GM23338 (cell line): ENCODE results near the gene NXPH4. TPM values are rescaled to one million over a fixed set of nuclear protein-coding genes. Genes with fewer than 3 reads are reported as not detected.

Experiments
- ATAC-seq: fragments of 200-7000 bp; cut with Tn5 transposase; 3 replicates; pipeline ENCODE4 v1.9.1; 2020
- DNase-seq: peaks from one replicate; pipeline ENCODE4 v3.0.0-alpha.2; 2015; ENCODE audit warnings: low spot score
- H2AFZ ChIP-seq: fragments of 200-600 bp; sonication (generic); 2 replicates; pipeline ENCODE4 v1.8.0; 2016; ENCODE audit warnings: antibody characterized with exemption, mild to moderate bottlenecking, moderate library complexity
- H3F3A ChIP-seq: fragments of 200-600 bp; sonication (generic); replicated peaks from 2 replicates; pipeline ENCODE4 v1.8.0; 2017; ENCODE audit warnings: antibody characterized with exemption, mixed run types, low read depth
- H3K27ac ChIP-seq: fragments of 200-600 bp; sonication (generic); 2 replicates; pipeline ENCODE4 v1.6.1; 2016; ENCODE audit warnings: low read depth
- H3K27me3 ChIP-seq: fragments of 200-600 bp; sonication (generic); 2 replicates; pipeline ENCODE4 v1.8.0; 2016; ENCODE audit warnings: mild to moderate bottlenecking, mixed run types, moderate library complexity; ENCODE audit not compliant: insufficient read depth
- H3K36me3 ChIP-seq: fragments of 200-600 bp; sonication (generic); 2 replicates; pipeline ENCODE4 v1.8.0; 2016; ENCODE audit warnings: mild to moderate bottlenecking; ENCODE audit not compliant: insufficient read depth
- H3K4me1 ChIP-seq: fragments of 200-600 bp; sonication (generic); 2 replicates; pipeline ENCODE4 v1.8.0; 2016; ENCODE audit warnings: mild to moderate bottlenecking, moderate library complexity; ENCODE audit not compliant: insufficient read depth
- H3K4me2 ChIP-seq: fragments of 200-600 bp; sonication (generic); 2 replicates; pipeline ENCODE4 v1.7.1; 2017; ENCODE audit warnings: mixed run types
- H3K4me3 ChIP-seq: fragments of 200-600 bp; sonication (generic); 2 replicates; pipeline ENCODE4 v1.6.1; 2016; ENCODE audit warnings: mixed run types
- H3K79me2 ChIP-seq: fragments of 200-600 bp; sonication (generic); replicated peaks from 2 replicates; pipeline ENCODE4 v1.8.0; 2017; ENCODE audit warnings: mild to moderate bottlenecking; ENCODE audit not compliant: insufficient read depth
- H3K9me2 ChIP-seq: fragments of 200-600 bp; sonication (generic); 2 replicates; pipeline ENCODE4 v1.8.0; 2017; ENCODE audit not compliant: insufficient read depth
- H4K20me1 ChIP-seq: fragments of 200-600 bp; sonication (generic); replicated peaks from 2 replicates; pipeline ENCODE4 v1.8.0; 2017; ENCODE audit warnings: mild to moderate bottlenecking; ENCODE audit not compliant: insufficient read depth
- H3K27ac Mint-ChIP-seq: 2 replicates; pipeline ENCODE4 v1.8.0; 2020; ENCODE audit warnings: inconsistent platforms, mild to moderate bottlenecking, moderate library complexity, mixed read lengths
- H3K27me3 Mint-ChIP-seq: 3 replicates; pipeline ENCODE4 v1.8.0; 2022; ENCODE audit warnings: low read depth, mild to moderate bottlenecking, moderate library complexity, mixed read lengths, inconsistent platforms; ENCODE audit not compliant: insufficient read depth, poor library complexity
- H3K36me3 Mint-ChIP-seq: 3 replicates; pipeline ENCODE4 v1.8.0; 2021; ENCODE audit warnings: low read depth, mild to moderate bottlenecking, inconsistent platforms, moderate library complexity, mixed read lengths
- H3K4me1 Mint-ChIP-seq: 3 replicates; pipeline ENCODE4 v1.8.0; 2020; ENCODE audit warnings: mild to moderate bottlenecking, inconsistent platforms, mixed read lengths
- H3K4me3 Mint-ChIP-seq: 3 replicates; pipeline ENCODE4 v1.8.0; 2021; ENCODE audit warnings: moderate library complexity, mild to moderate bottlenecking, inconsistent platforms, mixed read lengths
- H3K9me3 Mint-ChIP-seq: 3 replicates; pipeline ENCODE4 v1.8.0; 2020; ENCODE audit warnings: moderate library complexity, mild to moderate bottlenecking, inconsistent platforms, mixed read lengths
- CREB1 ChIP-seq: fragments of 250-450 bp; sonication (Bioruptor Pico); IDR thresholded peaks from 2 replicates; pipeline ENCODE4 v1.5.0; 2020; ENCODE audit warnings: low read depth, mild to moderate bottlenecking, moderate library complexity
- EZH2phosphoT487 ChIP-seq: fragments of 200-600 bp; sonication (generic); IDR thresholded peaks from one replicate; pipeline ENCODE4 v1.8.1; 2018; ENCODE audit warnings: antibody characterized with exemption; ENCODE audit not compliant: unreplicated experiment
- JUNB ChIP-seq: IDR thresholded peaks from one replicate; pipeline ENCODE4 v1.6.1; 2016; ENCODE audit warnings: antibody characterized with exemption; ENCODE audit not compliant: unreplicated experiment
- NANOG ChIP-seq: IDR thresholded peaks from 2 replicates; pipeline ENCODE4 v1.6.1; 2016; ENCODE audit warnings: antibody characterized with exemption, borderline replicate concordance
- POLR2AphosphoS5 ChIP-seq: IDR thresholded peaks from 2 replicates; pipeline ENCODE4 v1.6.1; 2016; ENCODE audit warnings: antibody characterized with exemption, low read depth
- ZNF114 ChIP-seq: fragments of 250-450 bp; sonication (Bioruptor Pico); IDR thresholded peaks from 2 replicates; pipeline ENCODE4 v1.5.0; 2020; ENCODE audit warnings: mild to moderate bottlenecking, moderate library complexity
- ZNF331 ChIP-seq: fragments of 250-450 bp; sonication (Bioruptor Pico); IDR thresholded peaks from 2 replicates; pipeline ENCODE4 v1.5.0; 2020; ENCODE audit warnings: low read depth, mild to moderate bottlenecking, moderate library complexity
- polyA plus RNA-seq: library from polyadenylated mRNA; unstranded; fragments of >200 nt; fragmentation: Nextera tagmentation; extraction: Ambion mirVana; gene quantifications from 2 replicates; pipeline ENCODE4 v1.2.1, GENCODE V29; 2016
- total RNA-seq: library from RNA; depleted of rRNA; stranded (reverse); fragments of >200 nt; shearing (Covaris generic); gene quantifications from 2 replicates; pipeline ENCODE4 v1.2.3, GENCODE V29; 2014
- TF ChIP-seq, protein P1 (sequence below): IDR thresholded peaks from 2 replicates; pipeline ENCODE4 v1.6.1; 2016; ENCODE audit warnings: antibody characterized with exemption
- TF ChIP-seq, protein P2 (sequence below): IDR thresholded peaks from one replicate; pipeline ENCODE4 v1.6.1; 2018; ENCODE audit warnings: antibody characterized with exemption; ENCODE audit not compliant: unreplicated experiment
- TF ChIP-seq, protein P3 (sequence below): fragments of 250-450 bp; sonication (Bioruptor Pico); IDR thresholded peaks from 2 replicates; pipeline ENCODE4 v1.5.0; 2020; ENCODE audit warnings: mild to moderate bottlenecking, moderate library complexity

NXPH4 gene
- total and polyA plus RNA-seq, 2 experiments from 2014 or later: 0.89 to 1.5 TPM

DNA sequence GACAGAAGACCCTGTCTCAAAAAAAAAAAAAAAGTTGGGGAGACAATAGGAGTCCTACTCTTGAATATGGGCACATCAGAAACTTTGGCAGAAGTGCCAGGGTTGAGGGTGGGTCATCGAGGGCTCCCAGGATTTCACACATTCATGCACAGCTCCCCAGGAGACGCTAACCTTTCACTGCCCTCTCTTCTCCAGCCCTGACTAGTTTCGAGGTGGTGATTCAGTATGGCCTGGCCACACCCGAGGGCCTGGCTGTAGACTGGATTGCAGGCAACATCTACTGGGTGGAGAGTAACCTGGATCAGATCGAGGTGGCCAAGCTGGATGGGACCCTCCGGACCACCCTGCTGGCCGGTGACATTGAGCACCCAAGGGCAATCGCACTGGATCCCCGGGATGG lies 39.7 kb upstream of the NXPH4 start:
- Mint-ChIP-seq H3K9me3 (no peaks in the 10 kb centered on the region; the same call in 2 of the 3 replicates), H3K27me3 (peaks cover 19% of the 10 kb centered on the region), H3K27ac (no peak overlapping the region), H3K4me3 (no peak overlapping the region), H3K4me1 (no peaks in the 10 kb centered on the region), H3K36me3 (peaks cover 90% of the 10 kb centered on the region)
- H3K4me3 ChIP-seq: no peak overlapping the region
- no peak overlapping the region for H3K4me2 ChIP-seq
- TF ChIP-seq EZH2phosphoT487 (no peak), POLR2AphosphoS5 (no peak), ZNF114 (CRISPR knock-in tag) (no peak)
- no peaks in the 10 kb centered on the region for H3K4me1 ChIP-seq
- peaks cover 20% of the 10 kb centered on the region; the same call in 1 of the 2 replicates for H3F3A ChIP-seq
- H4K20me1 ChIP-seq: 0 out of 2 replicates have a peak, but pooled peaks cover 7% of the 10 kb centered on the region
- DNase-seq: no peak
- no peaks in the 10 kb centered on the region for H3K27me3 ChIP-seq
- H3K27ac ChIP-seq: no peak overlapping the region
- no peak overlapping the region for H2AFZ ChIP-seq
- no peaks in the 10 kb centered on the region; the same call in 1 of the 2 replicates for H3K79me2 ChIP-seq
- no peaks in the 10 kb centered on the region for H3K9me2 ChIP-seq
- peaks cover 13% of the 10 kb centered on the region for H3K36me3 ChIP-seq
- no peak for ATAC-seq

DNA sequence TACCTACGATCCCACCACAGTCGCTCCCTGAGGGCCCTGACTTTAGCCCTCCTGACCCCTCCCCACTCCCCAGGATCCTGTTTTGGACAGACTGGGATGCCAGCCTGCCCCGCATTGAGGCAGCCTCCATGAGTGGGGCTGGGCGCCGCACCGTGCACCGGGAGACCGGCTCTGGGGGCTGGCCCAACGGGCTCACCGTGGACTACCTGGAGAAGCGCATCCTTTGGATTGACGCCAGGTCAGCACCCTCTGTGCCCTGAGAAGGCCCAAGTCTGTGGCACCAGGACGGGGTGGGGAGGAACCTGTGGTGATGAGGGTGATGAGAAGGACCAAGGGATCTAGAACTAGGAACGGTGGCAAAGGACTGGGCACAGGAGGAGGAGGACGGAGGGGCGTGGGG lies 39.2 kb upstream of the NXPH4 start:
- H3K36me3 Mint-ChIP-seq: peaks cover 90% of the 10 kb centered on the region
- no peaks in the 10 kb centered on the region for H3K4me1 ChIP-seq
- no peak overlapping the region for H3K4me2 ChIP-seq
- H3K9me3 Mint-ChIP-seq: no peaks in the 10 kb centered on the region; the same call in 2 of the 3 replicates
- no peaks in the 10 kb centered on the region for H3K9me2 ChIP-seq
- H4K20me1 ChIP-seq: 0 out of 2 replicates have a peak, but pooled peaks cover 7% of the 10 kb centered on the region
- H3K79me2 ChIP-seq: no peaks in the 10 kb centered on the region; the same call in 1 of the 2 replicates
- ATAC-seq (no peak), DNase-seq (no peak)
- H3K27ac ChIP-seq: no peak overlapping the region
- no peak overlapping the region for H2AFZ ChIP-seq
- no peaks in the 10 kb centered on the region for H3K4me1 Mint-ChIP-seq
- peaks cover 16% of the 10 kb centered on the region for H3K27me3 Mint-ChIP-seq
- H3F3A ChIP-seq: peaks cover 24% of the 10 kb centered on the region; the same call in 1 of the 2 replicates
- no peak overlapping the region for H3K27ac Mint-ChIP-seq
- H3K4me3 ChIP-seq: no peak overlapping the region
- H3K4me3 Mint-ChIP-seq: no peak overlapping the region
- no peaks in the 10 kb centered on the region for H3K27me3 ChIP-seq
- peaks cover 13% of the 10 kb centered on the region for H3K36me3 ChIP-seq
- TF ChIP-seq, protein P1, sequence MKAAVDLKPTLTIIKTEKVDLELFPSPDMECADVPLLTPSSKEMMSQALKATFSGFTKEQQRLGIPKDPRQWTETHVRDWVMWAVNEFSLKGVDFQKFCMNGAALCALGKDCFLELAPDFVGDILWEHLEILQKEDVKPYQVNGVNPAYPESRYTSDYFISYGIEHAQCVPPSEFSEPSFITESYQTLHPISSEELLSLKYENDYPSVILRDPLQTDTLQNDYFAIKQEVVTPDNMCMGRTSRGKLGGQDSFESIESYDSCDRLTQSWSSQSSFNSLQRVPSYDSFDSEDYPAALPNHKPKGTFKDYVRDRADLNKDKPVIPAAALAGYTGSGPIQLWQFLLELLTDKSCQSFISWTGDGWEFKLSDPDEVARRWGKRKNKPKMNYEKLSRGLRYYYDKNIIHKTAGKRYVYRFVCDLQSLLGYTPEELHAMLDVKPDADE: no peak
- TF ChIP-seq, protein P2, sequence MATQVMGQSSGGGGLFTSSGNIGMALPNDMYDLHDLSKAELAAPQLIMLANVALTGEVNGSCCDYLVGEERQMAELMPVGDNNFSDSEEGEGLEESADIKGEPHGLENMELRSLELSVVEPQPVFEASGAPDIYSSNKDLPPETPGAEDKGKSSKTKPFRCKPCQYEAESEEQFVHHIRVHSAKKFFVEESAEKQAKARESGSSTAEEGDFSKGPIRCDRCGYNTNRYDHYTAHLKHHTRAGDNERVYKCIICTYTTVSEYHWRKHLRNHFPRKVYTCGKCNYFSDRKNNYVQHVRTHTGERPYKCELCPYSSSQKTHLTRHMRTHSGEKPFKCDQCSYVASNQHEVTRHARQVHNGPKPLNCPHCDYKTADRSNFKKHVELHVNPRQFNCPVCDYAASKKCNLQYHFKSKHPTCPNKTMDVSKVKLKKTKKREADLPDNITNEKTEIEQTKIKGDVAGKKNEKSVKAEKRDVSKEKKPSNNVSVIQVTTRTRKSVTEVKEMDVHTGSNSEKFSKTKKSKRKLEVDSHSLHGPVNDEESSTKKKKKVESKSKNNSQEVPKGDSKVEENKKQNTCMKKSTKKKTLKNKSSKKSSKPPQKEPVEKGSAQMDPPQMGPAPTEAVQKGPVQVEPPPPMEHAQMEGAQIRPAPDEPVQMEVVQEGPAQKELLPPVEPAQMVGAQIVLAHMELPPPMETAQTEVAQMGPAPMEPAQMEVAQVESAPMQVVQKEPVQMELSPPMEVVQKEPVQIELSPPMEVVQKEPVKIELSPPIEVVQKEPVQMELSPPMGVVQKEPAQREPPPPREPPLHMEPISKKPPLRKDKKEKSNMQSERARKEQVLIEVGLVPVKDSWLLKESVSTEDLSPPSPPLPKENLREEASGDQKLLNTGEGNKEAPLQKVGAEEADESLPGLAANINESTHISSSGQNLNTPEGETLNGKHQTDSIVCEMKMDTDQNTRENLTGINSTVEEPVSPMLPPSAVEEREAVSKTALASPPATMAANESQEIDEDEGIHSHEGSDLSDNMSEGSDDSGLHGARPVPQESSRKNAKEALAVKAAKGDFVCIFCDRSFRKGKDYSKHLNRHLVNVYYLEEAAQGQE: no peak
- TF ChIP-seq NANOG (no peak), ZNF331 (CRISPR knock-in tag) (no peak), CREB1 (CRISPR knock-in tag) (no peak), POLR2AphosphoS5 (no peak), ZNF114 (CRISPR knock-in tag) (no peak), JUNB (no peak)
- TF ChIP-seq, protein P3, sequence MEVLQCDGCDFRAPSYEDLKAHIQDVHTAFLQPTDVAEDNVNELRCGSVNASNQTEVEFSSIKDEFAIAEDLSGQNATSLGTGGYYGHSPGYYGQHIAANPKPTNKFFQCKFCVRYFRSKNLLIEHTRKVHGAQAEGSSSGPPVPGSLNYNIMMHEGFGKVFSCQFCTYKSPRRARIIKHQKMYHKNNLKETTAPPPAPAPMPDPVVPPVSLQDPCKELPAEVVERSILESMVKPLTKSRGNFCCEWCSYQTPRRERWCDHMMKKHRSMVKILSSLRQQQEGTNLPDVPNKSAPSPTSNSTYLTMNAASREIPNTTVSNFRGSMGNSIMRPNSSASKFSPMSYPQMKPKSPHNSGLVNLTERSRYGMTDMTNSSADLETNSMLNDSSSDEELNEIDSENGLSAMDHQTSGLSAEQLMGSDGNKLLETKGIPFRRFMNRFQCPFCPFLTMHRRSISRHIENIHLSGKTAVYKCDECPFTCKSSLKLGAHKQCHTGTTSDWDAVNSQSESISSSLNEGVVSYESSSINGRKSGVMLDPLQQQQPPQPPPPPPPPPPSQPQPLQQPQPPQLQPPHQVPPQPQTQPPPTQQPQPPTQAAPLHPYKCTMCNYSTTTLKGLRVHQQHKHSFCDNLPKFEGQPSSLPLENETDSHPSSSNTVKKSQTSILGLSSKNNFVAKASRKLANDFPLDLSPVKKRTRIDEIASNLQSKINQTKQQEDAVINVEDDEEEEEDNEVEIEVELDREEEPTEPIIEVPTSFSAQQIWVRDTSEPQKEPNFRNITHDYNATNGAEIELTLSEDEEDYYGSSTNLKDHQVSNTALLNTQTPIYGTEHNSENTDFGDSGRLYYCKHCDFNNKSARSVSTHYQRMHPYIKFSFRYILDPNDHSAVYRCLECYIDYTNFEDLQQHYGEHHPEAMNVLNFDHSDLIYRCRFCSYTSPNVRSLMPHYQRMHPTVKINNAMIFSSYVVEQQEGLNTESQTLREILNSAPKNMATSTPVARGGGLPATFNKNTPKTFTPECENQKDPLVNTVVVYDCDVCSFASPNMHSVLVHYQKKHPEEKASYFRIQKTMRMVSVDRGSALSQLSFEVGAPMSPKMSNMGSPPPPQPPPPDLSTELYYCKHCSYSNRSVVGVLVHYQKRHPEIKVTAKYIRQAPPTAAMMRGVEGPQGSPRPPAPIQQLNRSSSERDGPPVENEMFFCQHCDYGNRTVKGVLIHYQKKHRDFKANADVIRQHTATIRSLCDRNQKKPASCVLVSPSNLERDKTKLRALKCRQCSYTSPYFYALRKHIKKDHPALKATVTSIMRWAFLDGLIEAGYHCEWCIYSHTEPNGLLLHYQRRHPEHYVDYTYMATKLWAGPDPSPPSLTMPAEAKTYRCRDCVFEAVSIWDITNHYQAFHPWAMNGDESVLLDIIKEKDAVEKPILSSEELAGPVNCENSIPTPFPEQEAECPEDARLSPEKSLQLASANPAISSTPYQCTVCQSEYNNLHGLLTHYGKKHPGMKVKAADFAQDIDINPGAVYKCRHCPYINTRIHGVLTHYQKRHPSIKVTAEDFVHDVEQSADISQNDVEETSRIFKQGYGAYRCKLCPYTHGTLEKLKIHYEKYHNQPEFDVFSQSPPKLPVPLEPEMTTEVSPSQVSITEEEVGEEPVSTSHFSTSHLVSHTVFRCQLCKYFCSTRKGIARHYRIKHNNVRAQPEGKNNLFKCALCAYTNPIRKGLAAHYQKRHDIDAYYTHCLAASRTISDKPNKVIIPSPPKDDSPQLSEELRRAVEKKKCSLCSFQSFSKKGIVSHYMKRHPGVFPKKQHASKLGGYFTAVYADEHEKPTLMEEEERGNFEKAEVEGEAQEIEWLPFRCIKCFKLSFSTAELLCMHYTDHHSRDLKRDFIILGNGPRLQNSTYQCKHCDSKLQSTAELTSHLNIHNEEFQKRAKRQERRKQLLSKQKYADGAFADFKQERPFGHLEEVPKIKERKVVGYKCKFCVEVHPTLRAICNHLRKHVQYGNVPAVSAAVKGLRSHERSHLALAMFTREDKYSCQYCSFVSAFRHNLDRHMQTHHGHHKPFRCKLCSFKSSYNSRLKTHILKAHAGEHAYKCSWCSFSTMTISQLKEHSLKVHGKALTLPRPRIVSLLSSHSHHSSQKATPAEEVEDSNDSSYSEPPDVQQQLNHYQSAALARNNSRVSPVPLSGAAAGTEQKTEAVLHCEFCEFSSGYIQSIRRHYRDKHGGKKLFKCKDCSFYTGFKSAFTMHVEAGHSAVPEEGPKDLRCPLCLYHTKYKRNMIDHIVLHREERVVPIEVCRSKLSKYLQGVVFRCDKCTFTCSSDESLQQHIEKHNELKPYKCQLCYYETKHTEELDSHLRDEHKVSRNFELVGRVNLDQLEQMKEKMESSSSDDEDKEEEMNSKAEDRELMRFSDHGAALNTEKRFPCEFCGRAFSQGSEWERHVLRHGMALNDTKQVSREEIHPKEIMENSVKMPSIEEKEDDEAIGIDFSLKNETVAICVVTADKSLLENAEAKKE (CRISPR knock-in tag): no peak
